Caco-2 (cell line): Measurements from ENCODE around the gene NGEF. TPM values are rescaled to one million over a fixed set of nuclear protein-coding genes. Genes with fewer than 3 reads are reported as not detected.
"Not testable (repeated sequence)": the region's sequence is repeated elsewhere in the genome, so short reads cannot be mapped to it uniquely, and the experiment has no call there.

Experiments
- BruUV-seq: library from RNA; stranded (reverse); fragments of 400-500 nt; replicated peaks from 2 replicates; lab custom pipeline; 2021; lab: Mats Ljungman, UMichigan
- CTCF ChIA-PET: fragments of 300-600 bp; sonication (Branson Sonifier 250); formaldehyde crosslinking; loops from one replicate; lab custom pipeline; 2022; ENCODE audit warnings: antibody characterized with exemption; lab: Charles Lee
- POLR2A ChIA-PET: fragments of 300-600 bp; sonication (Branson Sonifier 250); formaldehyde crosslinking; loops from one replicate; lab custom pipeline; 2022; ENCODE audit warnings: antibody characterized with exemption; lab: Charles Lee
- DNase-seq, 2 experiments: peaks; one replicate each; pipeline versions ENCODE4 v3.0.0 to v3.0.0-alpha.2; 2020 to 2022
- H3K27me3 ChIP-seq: replicated peaks from 2 replicates; pipeline ENCODE4 v1.6.0; 2011; ENCODE audit warnings: low read length; ENCODE audit not compliant: control insufficient read depth, insufficient read depth
- H3K36me3 ChIP-seq: 2 replicates; pipeline ENCODE4 v1.5.1; 2011; ENCODE audit warnings: low read length; ENCODE audit not compliant: control insufficient read depth, insufficient read depth
- H3K4me1 ChIP-seq: fragments of 250-450 bp; sonication (Bioruptor Pico); 2 replicates; pipeline ENCODE4 v1.5.1; 2020; ENCODE audit warnings: mild to moderate bottlenecking
- H3K4me3 ChIP-seq: 2 replicates; pipeline ENCODE4 v1.5.1; 2011; ENCODE audit warnings: low read depth, mild to moderate bottlenecking, control low read depth, low read length
- H3K9me3 ChIP-seq: fragments of 250-450 bp; sonication (Bioruptor Pico); 2 replicates; pipeline ENCODE4 v1.5.1; 2020; ENCODE audit warnings: mild to moderate bottlenecking, moderate library complexity
- H3K27ac Mint-ChIP-seq: one replicate; pipeline ENCODE4 v1.8.0; 2022; ENCODE audit warnings: mixed read lengths; ENCODE audit not compliant: unreplicated experiment
- H3K27me3 Mint-ChIP-seq: one replicate; pipeline ENCODE4 v1.8.0; 2022; ENCODE audit warnings: mixed read lengths; ENCODE audit not compliant: insufficient read depth, unreplicated experiment
- H3K36me3 Mint-ChIP-seq: one replicate; pipeline ENCODE4 v1.8.0; 2022; ENCODE audit warnings: mild to moderate bottlenecking, mixed read lengths; ENCODE audit not compliant: insufficient read depth, unreplicated experiment
- H3K4me1 Mint-ChIP-seq: one replicate; pipeline ENCODE4 v1.8.0; 2022; ENCODE audit warnings: low read depth, mixed read lengths; ENCODE audit not compliant: unreplicated experiment
- H3K4me3 Mint-ChIP-seq: one replicate; pipeline ENCODE4 v1.8.0; 2022; ENCODE audit warnings: mild to moderate bottlenecking, moderate library complexity, mixed read lengths; ENCODE audit not compliant: unreplicated experiment
- H3K9me3 Mint-ChIP-seq: one replicate; pipeline ENCODE4 v1.8.0; 2022; ENCODE audit warnings: mixed read lengths; ENCODE audit not compliant: unreplicated experiment
- intact Hi-C: fragments of 100-400 bp; cut with micrococcal nuclease; formaldehyde crosslinking; loops from one replicate; pipeline ENCODE4 v1.10.0; 2022; ENCODE audit not compliant: unreplicated experiment
- total RNA-seq: library from RNA; stranded (reverse); gene quantifications from 2 replicates; pipeline ENCODE4 v1.2.3, GENCODE V29; 2022
- TF ChIP-seq, protein P1 (sequence below), 2 experiments: fragments of 200-600 bp in 1 of 2; IDR thresholded peaks; 1 replicate in 1 of 2; 2 replicates in 1 of 2; pipeline versions ENCODE4 v1.5.1 to v1.8.0; 2011 to 2022; ENCODE audit warnings: antibody characterized with exemption in 1 of 2, control low read depth in 1 of 2, inconsistent platforms in 1 of 2, low read depth in 1 of 2, low read length in 1 of 2, mild to moderate bottlenecking in 1 of 2, moderate library complexity in 1 of 2; ENCODE audit not compliant: insufficient read depth in 1 of 2, severe bottlenecking in 1 of 2, unreplicated experiment in 1 of 2

Gene NGEF
- total RNA-seq, 1 experiment from 2014 or later, result 0.77 TPM

GRCh38 chr2:233022561-233022960 is 9.5 kb upstream of the NGEF start:
- no TSS peak for BruUV-seq
- H3K36me3 ChIP-seq, result no peaks in the 10 kb centered on the region
- Mint-ChIP-seq H3K9me3 (no peaks in the 10 kb centered on the region), H3K27ac (no peak overlapping the region), H3K4me3 (no peak overlapping the region), H3K27me3 (no peaks in the 10 kb centered on the region), H3K4me1 (no peaks in the 10 kb centered on the region), H3K36me3 (no peaks in the 10 kb centered on the region)
- intact Hi-C loops, result no loop called here
- H3K27me3 ChIP-seq, result no peaks in the 10 kb centered on the region
- TF ChIP-seq, protein P1, sequence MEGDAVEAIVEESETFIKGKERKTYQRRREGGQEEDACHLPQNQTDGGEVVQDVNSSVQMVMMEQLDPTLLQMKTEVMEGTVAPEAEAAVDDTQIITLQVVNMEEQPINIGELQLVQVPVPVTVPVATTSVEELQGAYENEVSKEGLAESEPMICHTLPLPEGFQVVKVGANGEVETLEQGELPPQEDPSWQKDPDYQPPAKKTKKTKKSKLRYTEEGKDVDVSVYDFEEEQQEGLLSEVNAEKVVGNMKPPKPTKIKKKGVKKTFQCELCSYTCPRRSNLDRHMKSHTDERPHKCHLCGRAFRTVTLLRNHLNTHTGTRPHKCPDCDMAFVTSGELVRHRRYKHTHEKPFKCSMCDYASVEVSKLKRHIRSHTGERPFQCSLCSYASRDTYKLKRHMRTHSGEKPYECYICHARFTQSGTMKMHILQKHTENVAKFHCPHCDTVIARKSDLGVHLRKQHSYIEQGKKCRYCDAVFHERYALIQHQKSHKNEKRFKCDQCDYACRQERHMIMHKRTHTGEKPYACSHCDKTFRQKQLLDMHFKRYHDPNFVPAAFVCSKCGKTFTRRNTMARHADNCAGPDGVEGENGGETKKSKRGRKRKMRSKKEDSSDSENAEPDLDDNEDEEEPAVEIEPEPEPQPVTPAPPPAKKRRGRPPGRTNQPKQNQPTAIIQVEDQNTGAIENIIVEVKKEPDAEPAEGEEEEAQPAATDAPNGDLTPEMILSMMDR (IDR thresholded peaks at IDR 0.05; ENCODE audit: insufficient read depth in 1 of 2, low read depth in 1 of 2, low read length in 1 of 2, severe bottlenecking in 1 of 2, unreplicated experiment in 1 of 2), result no peak
- H3K4me3 ChIP-seq, result no peak overlapping the region
- DNase-seq, result no peak
- ChIA-PET CTCF (no interaction called here), POLR2A (no interaction called here)
- no peaks in the 10 kb centered on the region for H3K9me3 ChIP-seq
- H3K4me1 ChIP-seq, result no peaks in the 10 kb centered on the region

GRCh38 chr2:233021771-233022170 is 8.7 kb upstream of the NGEF start:
- Histone ChIP-seq H3K9me3 (no peaks in the 10 kb centered on the region), H3K36me3 (no peaks in the 10 kb centered on the region), H3K27me3 (no peaks in the 10 kb centered on the region), H3K4me3 (no peak overlapping the region), H3K4me1 (no peaks in the 10 kb centered on the region)
- TF ChIP-seq, protein P1 (IDR thresholded peaks at IDR 0.05; ENCODE audit: insufficient read depth in 1 of 2, low read depth in 1 of 2, low read length in 1 of 2, severe bottlenecking in 1 of 2, unreplicated experiment in 1 of 2), result no peak
- Mint-ChIP-seq H3K36me3 (no peaks in the 10 kb centered on the region), H3K4me3 (no peak overlapping the region), H3K27ac (no peak overlapping the region), H3K9me3 (no peaks in the 10 kb centered on the region), H3K4me1 (no peaks in the 10 kb centered on the region), H3K27me3 (no peaks in the 10 kb centered on the region)
- BruUV-seq, result no TSS peak
- intact Hi-C loops, result no loop called here
- POLR2A ChIA-PET, result no interaction called here
- CTCF ChIA-PET, result no interaction called here
- DNase-seq, result no peak

- no peak for DNase-seq
Measured at GRCh38 chr2:233020454-233020853, 7.4 kb upstream of the NGEF start.

GRCh38 chr2:233019610-233020009 is 6.6 kb upstream of the NGEF start:
- CTCF ChIA-PET, H3K27ac Mint-ChIP-seq, H3K27me3 ChIP-seq, H3K4me1 Mint-ChIP-seq, H3K9me3 Mint-ChIP-seq, BruUV-seq, H3K9me3 ChIP-seq, H3K4me3 Mint-ChIP-seq, H3K36me3 Mint-ChIP-seq, H3K36me3 ChIP-seq, H3K4me3 ChIP-seq, intact Hi-C loops, POLR2A ChIA-PET, H3K27me3 Mint-ChIP-seq, DNase-seq, H3K4me1 ChIP-seq: not testable (repeated sequence)

More at GRCh38 chr2:233020454-233020853, 7.4 kb upstream of the NGEF start:
- Mint-ChIP-seq H3K27ac (no peak overlapping the region), H3K9me3 (no peaks in the 10 kb centered on the region), H3K4me1 (no peaks in the 10 kb centered on the region), H3K36me3 (no peaks in the 10 kb centered on the region), H3K27me3 (no peaks in the 10 kb centered on the region), H3K4me3 (no peak overlapping the region)
- no peaks in the 10 kb centered on the region for H3K4me1 ChIP-seq
- CTCF ChIA-PET, result no interaction called here
- intact Hi-C loops, result no loop called here
- H3K36me3 ChIP-seq, result no peaks in the 10 kb centered on the region
- H3K9me3 ChIP-seq, result no peaks in the 10 kb centered on the region
- BruUV-seq, result no TSS peak
- TF ChIP-seq, protein P1 (IDR thresholded peaks at IDR 0.05; ENCODE audit: insufficient read depth in 1 of 2, low read depth in 1 of 2, low read length in 1 of 2, severe bottlenecking in 1 of 2, unreplicated experiment in 1 of 2), result no peak
- H3K4me3 ChIP-seq, result no peak overlapping the region
- POLR2A ChIA-PET, result no interaction called here
- no peaks in the 10 kb centered on the region for H3K27me3 ChIP-seq
